BJ (cell line): ENCODE data around the gene BCL2L2. TPM values are rescaled to one million over a fixed set of nuclear protein-coding genes. Genes with fewer than 3 reads are reported as not detected.

Source experiments
- CTCF ChIA-PET: fragments of 350-600 bp; formaldehyde crosslinking; extraction: SDS; loops from one replicate; lab custom pipeline; 2021; ENCODE audit warnings: antibody characterized with exemption, inconsistent platforms; lab: Yijun Ruan, JAX
- POLR2A ChIA-PET: fragments of 300-600 bp; sonication (Branson Sonifier 250); formaldehyde crosslinking; extraction: SDS; loops from one replicate; lab custom pipeline; 2021; ENCODE audit warnings: antibody characterized with exemption; lab: Charles Lee
- DNase-seq: peaks from one replicate; pipeline ENCODE4 v3.0.0-alpha.2; 2011; ENCODE audit warnings: low read depth
- H3K27me3 ChIP-seq: 2 replicates; pipeline ENCODE4 v1.6.0; 2011; ENCODE audit warnings: low read length; ENCODE audit not compliant: control insufficient read depth, insufficient read depth
- H3K36me3 ChIP-seq: 2 replicates; pipeline ENCODE4 v1.5.1; 2011; ENCODE audit warnings: low read length; ENCODE audit not compliant: control insufficient read depth, insufficient read depth
- H3K4me3 ChIP-seq: 2 replicates; pipeline ENCODE4 v1.5.1; 2011; ENCODE audit warnings: low read depth, mild to moderate bottlenecking, control low read depth, low read length
- CTCF ChIP-seq: IDR thresholded peaks from 2 replicates; pipeline ENCODE4 v1.5.1; 2011; ENCODE audit warnings: low read depth, mild to moderate bottlenecking, control low read depth, inconsistent platforms, low read length, moderate library complexity; ENCODE audit not compliant: insufficient read depth
- polyA plus RNA-seq: library from polyadenylated mRNA; depleted of rRNA; stranded (reverse); fragments of >200 nt; gene quantifications from 2 replicates; pipeline ENCODE4 v1.2.3, GENCODE V29; 2011

The BCL2L2 gene
- polyA plus RNA-seq, 1 experiment = 26.5 TPM

GRCh38 chr14:23296012-23296777 lies 10.4 kb upstream of the BCL2L2 start:
- Histone ChIP-seq H3K4me3 (no peak overlapping the region), H3K36me3 (peaks cover 1% of the 10 kb centered on the region; the same call in 1 of the 2 replicates), H3K27me3 (no peaks in the 10 kb centered on the region)
- no peak for DNase-seq
- ChIA-PET POLR2A (interaction anchor here (0.6 kb wide), 1 partner anchor 11 kb away, joined by 9 read pairs; the partner anchor contains the start of gene BCL2L2), CTCF (interaction anchor here (0.6 to 3.3 kb wide), 9 partner anchors 9 to 386 kb away, joined by 3 to 12 read pairs (median 3); partner anchors contain the start of genes HOMEZ and NGDN)
- TF ChIP-seq CTCF = no peak

GRCh38 chr14:23297096-23297495 lies 9.5 kb upstream of the BCL2L2 start:
- no peak for DNase-seq
- peaks cover 1% of the 10 kb centered on the region; the same call in 1 of the 2 replicates for H3K36me3 ChIP-seq
- ChIA-PET POLR2A (interaction anchor here (0.6 kb wide), 1 partner anchor 10 kb away, joined by 9 read pairs; the partner anchor contains the start of gene BCL2L2), CTCF (interaction anchor here (0.6 to 3.3 kb wide), 7 partner anchors 10 to 176 kb away, joined by 3 to 12 read pairs (median 3); partner anchors contain the start of genes BCL2L2, HOMEZ and PABPN1)
- TF ChIP-seq CTCF = no peak
- H3K27me3 ChIP-seq = no peaks in the 10 kb centered on the region
- H3K4me3 ChIP-seq = no peak overlapping the region

- ChIA-PET POLR2A (no interaction called here), CTCF (interaction anchor here (0.6 to 3.3 kb wide), 8 partner anchors 9 to 177 kb away, joined by 3 to 12 read pairs (median 4); partner anchors contain the start of genes BCL2L2, HOMEZ and PABPN1)
- no peak for TF ChIP-seq CTCF
- H3K4me3 ChIP-seq = no peak overlapping the region
- no peaks in the 10 kb centered on the region for H3K27me3 ChIP-seq
- peaks cover 1% of the 10 kb centered on the region; the same call in 1 of the 2 replicates for H3K36me3 ChIP-seq
- no peak for DNase-seq
These were observed 8.9 kb upstream of the BCL2L2 start for GRCh38 chr14:23297611-23298277.

- CTCF ChIA-PET = interaction anchor here (0.6 to 3.3 kb wide), 4 partner anchors 12 to 258 kb away, joined by 3 to 13 read pairs (median 8); partner anchors contain the start of gene HOMEZ
These were observed 7.2 kb upstream of the BCL2L2 start for GRCh38 chr14:23299211-23299957.

More at GRCh38 chr14:23299211-23299957, 7.2 kb upstream of the BCL2L2 start:
- no peaks in the 10 kb centered on the region for H3K27me3 ChIP-seq
- no peak overlapping the region for H3K4me3 ChIP-seq
- H3K36me3 ChIP-seq = peaks cover 1% of the 10 kb centered on the region; the same call in 1 of the 2 replicates
- no peak for DNase-seq
- POLR2A ChIA-PET = interaction anchor here (0.6 to 0.7 kb wide), 2 partner anchors 292 to 1007 kb away, joined by 4 to 14 read pairs; no protein-coding TSS in a partner anchor
- peak; percentile 31; the same call in 1 of the 2 replicates for TF ChIP-seq CTCF
